Islet precursor cell (in vitro differentiated cells): ENCODE measurements around the gene MICA.
"Not testable (repeated sequence)": the region's sequence is repeated elsewhere in the genome, so short reads cannot be mapped to it uniquely, and the experiment has no call there.

Experiments used
- DNase-seq: peaks from one replicate; pipeline ENCODE4 v3.0.0-alpha.2; 2018

The MICA gene

GRCh38 chr6:31403283-31404060 is at the start of gene MICA:
Gene MICA (plus strand): TSS chr6:31403595. CDS start chr6:31403633, 38 bp downstream.
- DNase-seq, result peak; percentile 96

GRCh38 chr6:31354158-31354863 is 49.1 kb upstream of the MICA start:
- no peak for DNase-seq

GRCh38 chr6:31354864-31355582 is 48.4 kb upstream of the MICA start:
- DNase-seq, result no peak

- no peak for DNase-seq
These were observed 47.8 kb upstream of the MICA start for GRCh38 chr6:31355583-31355948.

GRCh38 chr6:31356216-31356945 is 47.0 kb upstream of the MICA start:
- DNase-seq, result no peak

GRCh38 chr6:31356946-31357466 is 46.4 kb upstream of the MICA start, which contains the start of gene HLA-B:
Gene HLA-B (minus strand): TSS chr6:31357179. CDS start chr6:31357158, 21 bp downstream.
- DNase-seq, result peak; percentile 75

GRCh38 chr6:31357886-31358285 is 45.5 kb upstream of the MICA start:
- no peak for DNase-seq

GRCh38 chr6:31358302-31358701 is 45.1 kb upstream of the MICA start:
- DNase-seq, result no peak

- DNase-seq, result no peak
These were observed 43.8 kb upstream of the MICA start for GRCh38 chr6:31359581-31359980.

GRCh38 chr6:31362751-31363150 is 40.6 kb upstream of the MICA start:
- no peak for DNase-seq

GRCh38 chr6:31363811-31364210 is 39.6 kb upstream of the MICA start:
- no peak for DNase-seq

- no peak for DNase-seq
These were observed 37.5 kb upstream of the MICA start for GRCh38 chr6:31365864-31366263.

GRCh38 chr6:31366693-31367470 is 36.5 kb upstream of the MICA start:
- peak; percentile 96 for DNase-seq

GRCh38 chr6:31368461-31368860 is 34.9 kb upstream of the MICA start:
- DNase-seq, result no peak

- not testable (repeated sequence) for DNase-seq
These were observed 29.3 kb upstream of the MICA start for GRCh38 chr6:31374118-31374517.

- DNase-seq, result no peak
These were observed 27.7 kb upstream of the MICA start for GRCh38 chr6:31375699-31376098.

GRCh38 chr6:31377029-31377428 is 26.4 kb upstream of the MICA start:
- DNase-seq, result no peak

GRCh38 chr6:31378062-31378720 is 25.2 kb upstream of the MICA start:
- DNase-seq, result no peak

- no peak for DNase-seq
These were observed 24.7 kb upstream of the MICA start for GRCh38 chr6:31378721-31379103.

- no peak for DNase-seq
These were observed 23.5 kb upstream of the MICA start for GRCh38 chr6:31379850-31380249.

- DNase-seq, result no peak
These were observed 21.7 kb upstream of the MICA start for GRCh38 chr6:31381666-31382065.
